Astrocyte (in vitro differentiated cells and primary cell): ENCODE measurements around the gene EXOSC5. TPM values are rescaled to one million over a fixed set of nuclear protein-coding genes. Genes with fewer than 3 reads are reported as not detected.
"Not testable (repeated sequence)": the region's sequence is repeated elsewhere in the genome, so short reads cannot be mapped to it uniquely, and the experiment has no call there.

Experiments
- DNase-seq: peaks from one replicate; pipeline ENCODE4 v3.0.0-alpha.2; 2010; ENCODE audit warnings: low read depth
- FAIRE-seq: peaks from 2 replicates; lab custom pipeline; 2011; peaks lifted over from hg19 to GRCh38; lab: Jason Lieb, UNC
- H2AFZ ChIP-seq: 2 replicates; pipeline ENCODE4 v1.6.0; 2012; ENCODE audit warnings: low read depth, low read length, inconsistent platforms
- H3K27ac ChIP-seq: 2 replicates; pipeline ENCODE4 v1.5.1; 2011; ENCODE audit warnings: low read depth, low read length, inconsistent platforms
- H3K27me3 ChIP-seq: 2 replicates; pipeline ENCODE4 v1.6.0; 2011; ENCODE audit warnings: low read length, inconsistent platforms; ENCODE audit not compliant: insufficient read depth
- H3K36me3 ChIP-seq: 2 replicates; pipeline ENCODE4 v1.5.1; 2011; ENCODE audit warnings: low read length, inconsistent platforms; ENCODE audit not compliant: insufficient read depth
- H3K4me1 ChIP-seq: 2 replicates; pipeline ENCODE4 v1.5.1; 2011; ENCODE audit warnings: low read length, inconsistent platforms; ENCODE audit not compliant: insufficient read depth
- H3K4me2 ChIP-seq: 2 replicates; pipeline ENCODE4 v1.6.0; 2012; ENCODE audit warnings: low read length, inconsistent platforms
- H3K4me3 ChIP-seq: 2 replicates; pipeline ENCODE4 v1.5.1; 2011; ENCODE audit warnings: low read depth, mild to moderate bottlenecking, low read length, inconsistent platforms; ENCODE audit not compliant: insufficient read depth
- H3K79me2 ChIP-seq: 2 replicates; pipeline ENCODE4 v1.6.0; 2012; ENCODE audit warnings: mild to moderate bottlenecking, low read length, inconsistent platforms; ENCODE audit not compliant: insufficient read depth
- H3K9ac ChIP-seq: 2 replicates; pipeline ENCODE4 v1.6.0; 2012; ENCODE audit warnings: mild to moderate bottlenecking, low read length, inconsistent platforms
- H3K9me3 ChIP-seq: 2 replicates; pipeline ENCODE4 v1.5.1; 2012; ENCODE audit warnings: low read depth, mild to moderate bottlenecking, low read length, inconsistent platforms; ENCODE audit not compliant: insufficient read depth
- H4K20me1 ChIP-seq: 2 replicates; pipeline ENCODE4 v1.6.0; 2012; ENCODE audit warnings: low read length, inconsistent platforms; ENCODE audit not compliant: insufficient read depth
- H3K27ac Mint-ChIP-seq: one replicate; pipeline ENCODE4 v1.8.0; 2021; ENCODE audit warnings: mild to moderate bottlenecking, mixed read lengths; ENCODE audit not compliant: unreplicated experiment
- H3K27me3 Mint-ChIP-seq: one replicate; pipeline ENCODE4 v1.8.0; 2021; ENCODE audit warnings: low read depth, mixed read lengths; ENCODE audit not compliant: unreplicated experiment
- H3K36me3 Mint-ChIP-seq: one replicate; pipeline ENCODE4 v1.8.0; 2021; ENCODE audit warnings: low read depth, mixed read lengths; ENCODE audit not compliant: unreplicated experiment
- H3K4me1 Mint-ChIP-seq: one replicate; pipeline ENCODE4 v1.8.0; 2021; ENCODE audit warnings: low read depth, mixed read lengths; ENCODE audit not compliant: unreplicated experiment
- H3K4me3 Mint-ChIP-seq: one replicate; pipeline ENCODE4 v1.8.0; 2021; ENCODE audit warnings: mild to moderate bottlenecking, moderate library complexity, mixed read lengths; ENCODE audit not compliant: unreplicated experiment
- H3K9me3 Mint-ChIP-seq: one replicate; pipeline ENCODE4 v1.8.0; 2021; ENCODE audit warnings: mild to moderate bottlenecking, mixed read lengths; ENCODE audit not compliant: unreplicated experiment
- CTCF ChIP-seq: IDR thresholded peaks from 2 replicates; pipeline ENCODE4 v1.5.1; 2011; ENCODE audit warnings: low read depth, mild to moderate bottlenecking, inconsistent platforms, low read length, moderate library complexity; ENCODE audit not compliant: insufficient read depth
- EZH2 ChIP-seq: IDR thresholded peaks from 2 replicates; pipeline ENCODE4 v1.6.1; 2012; ENCODE audit warnings: mild to moderate bottlenecking, low read length, inconsistent platforms; ENCODE audit not compliant: insufficient read depth
- total RNA-seq: library from RNA; stranded (reverse); gene quantifications from 2 replicates; pipeline ENCODE4 v1.2.1, GENCODE V29; 2021

Gene EXOSC5
- total RNA-seq, 1 donor from 2014 or later = 18.3 TPM

GRCh38 chr19:41391618-41392017 lies 5.5 kb downstream of the EXOSC5 start:
- Histone ChIP-seq H4K20me1 (no peaks in the 10 kb centered on the region), H3K4me3 (no peak overlapping the region), H3K9me3 (no peaks in the 10 kb centered on the region), H3K4me2 (no peak overlapping the region), H3K79me2 (no peaks in the 10 kb centered on the region), H3K9ac (no peak overlapping the region), H3K27ac (no peak overlapping the region), H3K36me3 (peaks cover 8% of the 10 kb centered on the region), H3K4me1 (peaks cover 2% of the 10 kb centered on the region), H3K27me3 (no peaks in the 10 kb centered on the region), H2AFZ (no peak overlapping the region)
- H3K36me3 Mint-ChIP-seq = peaks cover 11% of the 10 kb centered on the region
- no peak for DNase-seq
- H3K27ac Mint-ChIP-seq = no peak overlapping the region
- TF ChIP-seq EZH2 (no peak), CTCF (no peak)
- peaks cover 10% of the 10 kb centered on the region for H3K4me1 Mint-ChIP-seq
- H3K27me3 Mint-ChIP-seq = no peaks in the 10 kb centered on the region
- H3K9me3 Mint-ChIP-seq = no peaks in the 10 kb centered on the region
- H3K4me3 Mint-ChIP-seq = no peak overlapping the region
- FAIRE-seq = no peak

GRCh38 chr19:41386442-41386841 lies 10.7 kb downstream of the EXOSC5 start:
- TF ChIP-seq EZH2 = no peak
- no peak for TF ChIP-seq CTCF
- H3K36me3 Mint-ChIP-seq = peaks cover 14% of the 10 kb centered on the region
- H3K4me3 Mint-ChIP-seq = no peak overlapping the region

DNA sequence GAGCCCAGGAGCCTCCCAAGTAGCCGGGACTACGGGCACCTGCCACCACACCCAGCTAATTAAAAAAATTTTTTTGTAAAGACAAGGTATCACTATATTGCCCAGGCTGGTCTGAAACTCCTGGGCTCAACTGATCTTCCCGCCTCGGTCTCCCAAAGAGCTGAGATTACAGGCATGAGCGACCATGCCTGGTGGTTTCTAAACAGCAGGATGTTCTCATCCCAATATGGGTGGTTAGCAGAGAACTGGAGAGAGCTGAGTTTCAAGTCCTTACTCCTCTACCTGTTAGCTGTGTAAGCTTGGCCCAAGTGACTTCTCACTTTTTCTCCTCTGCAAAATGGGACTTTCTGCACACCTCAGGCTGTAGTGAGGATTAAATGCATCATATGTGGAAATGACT lies 12.8 kb downstream of the EXOSC5 start:
- Histone ChIP-seq H3K4me1 (no peaks in the 10 kb centered on the region), H3K9ac (no peak overlapping the region), H3K27me3 (no peaks in the 10 kb centered on the region), H2AFZ (no peak overlapping the region), H3K36me3 (peaks cover 3% of the 10 kb centered on the region), H3K79me2 (no peaks in the 10 kb centered on the region), H3K27ac (no peak overlapping the region), H4K20me1 (no peaks in the 10 kb centered on the region), H3K4me3 (no peak overlapping the region), H3K4me2 (no peak overlapping the region), H3K9me3 (no peaks in the 10 kb centered on the region)
- TF ChIP-seq CTCF = no peak
- TF ChIP-seq EZH2 = no peak
- no peak overlapping the region for H3K27ac Mint-ChIP-seq
- no peak overlapping the region for H3K4me3 Mint-ChIP-seq
- no peaks in the 10 kb centered on the region for H3K27me3 Mint-ChIP-seq
- no peaks in the 10 kb centered on the region for H3K9me3 Mint-ChIP-seq
- peaks cover 8% of the 10 kb centered on the region for H3K36me3 Mint-ChIP-seq
- DNase-seq (no peak), FAIRE-seq (no peak)
- H3K4me1 Mint-ChIP-seq = no peaks in the 10 kb centered on the region

More at GRCh38 chr19:41386442-41386841, 10.7 kb downstream of the EXOSC5 start:
- Mint-ChIP-seq H3K27me3 (no peaks in the 10 kb centered on the region), H3K27ac (no peak overlapping the region), H3K9me3 (no peaks in the 10 kb centered on the region), H3K4me1 (no peaks in the 10 kb centered on the region)
- H3K27me3 ChIP-seq = no peaks in the 10 kb centered on the region
- FAIRE-seq (no peak), DNase-seq (no peak)
- no peak overlapping the region for H3K4me2 ChIP-seq
- H3K27ac ChIP-seq = no peak overlapping the region
- H3K4me3 ChIP-seq = no peak overlapping the region
- H4K20me1 ChIP-seq = no peaks in the 10 kb centered on the region
- peaks cover 8% of the 10 kb centered on the region for H3K36me3 ChIP-seq
- no peaks in the 10 kb centered on the region for H3K9me3 ChIP-seq
- no peak overlapping the region for H2AFZ ChIP-seq
- H3K9ac ChIP-seq = no peak overlapping the region
- no peaks in the 10 kb centered on the region for H3K4me1 ChIP-seq
- no peaks in the 10 kb centered on the region for H3K79me2 ChIP-seq

DNA sequence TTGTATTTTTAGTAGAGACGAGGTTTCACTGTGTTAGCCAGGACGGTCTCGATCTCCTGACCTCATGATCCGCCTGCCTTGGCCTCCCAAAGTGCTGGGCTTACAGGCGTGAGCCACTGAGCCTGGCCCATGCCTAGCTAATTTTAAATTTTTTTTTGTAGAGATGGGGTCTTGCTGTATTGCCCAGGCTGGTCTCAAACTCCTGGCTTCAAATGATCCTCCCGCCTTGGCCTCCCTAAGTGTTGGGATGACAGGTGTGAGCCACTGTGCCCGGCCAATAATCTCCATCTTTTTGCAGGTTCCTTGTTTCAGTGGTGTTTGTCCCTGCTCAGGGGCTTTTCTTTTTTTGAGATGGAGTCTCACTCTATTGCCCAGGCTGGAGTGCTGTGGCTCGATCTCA lies 15.6 kb downstream of the EXOSC5 start:
- not testable (repeated sequence) for H3K27me3 ChIP-seq, FAIRE-seq, H3K27ac Mint-ChIP-seq, H3K4me3 ChIP-seq, H4K20me1 ChIP-seq, H3K27ac ChIP-seq, DNase-seq, H3K4me3 Mint-ChIP-seq, H3K79me2 ChIP-seq, H3K9ac ChIP-seq, H3K9me3 ChIP-seq, H3K4me2 ChIP-seq, H3K9me3 Mint-ChIP-seq, H3K4me1 Mint-ChIP-seq, H2AFZ ChIP-seq, H3K36me3 ChIP-seq, H3K27me3 Mint-ChIP-seq, H3K4me1 ChIP-seq
- peaks cover 11% of the 10 kb centered on the region for H3K36me3 Mint-ChIP-seq
